A673 (cell line): ENCODE data around the gene KRTAP4-6.

Experiments used
- EZH2 ChIP-seq: fragments of 200-600 bp; sonication (generic); IDR thresholded peaks from 2 replicates; pipeline ENCODE4 v1.6.1; 2017; ENCODE audit warnings: borderline replicate concordance, low read depth, mild to moderate bottlenecking, mixed read lengths, antibody characterized with exemption, low read length; ENCODE audit not compliant: poor library complexity, severe bottlenecking
- TF ChIP-seq, protein P1 (sequence below): fragments of 300-800, 200-600 bp; sonication (generic); conservative IDR thresholded peaks from 2 replicates; pipeline ENCODE4 v1.5.1; 2017; ENCODE audit warnings: low read depth, mild to moderate bottlenecking, antibody characterized with exemption, low read length, moderate library complexity, mixed read lengths

DNA sequence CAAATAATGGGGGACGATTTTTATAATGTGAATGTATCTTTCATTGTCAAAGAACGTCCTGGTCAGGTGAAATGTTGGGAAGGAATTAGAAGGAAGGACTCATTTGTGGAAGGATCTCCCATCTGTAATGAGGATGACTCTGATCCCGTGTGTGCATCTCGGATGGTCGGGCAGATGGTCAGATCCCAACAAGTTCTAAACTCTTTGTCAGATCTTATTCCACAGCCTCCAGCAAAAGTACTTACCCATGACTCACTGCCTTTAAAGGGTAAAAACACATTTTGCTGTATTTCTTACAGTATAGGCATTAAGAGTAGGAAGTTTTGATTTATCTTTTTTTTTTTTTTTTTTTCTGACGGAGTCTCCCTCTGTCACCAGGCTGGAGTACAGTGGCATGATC, 41.9 kb downstream of the KRTAP4-6 start:
- TF ChIP-seq, protein P1, sequence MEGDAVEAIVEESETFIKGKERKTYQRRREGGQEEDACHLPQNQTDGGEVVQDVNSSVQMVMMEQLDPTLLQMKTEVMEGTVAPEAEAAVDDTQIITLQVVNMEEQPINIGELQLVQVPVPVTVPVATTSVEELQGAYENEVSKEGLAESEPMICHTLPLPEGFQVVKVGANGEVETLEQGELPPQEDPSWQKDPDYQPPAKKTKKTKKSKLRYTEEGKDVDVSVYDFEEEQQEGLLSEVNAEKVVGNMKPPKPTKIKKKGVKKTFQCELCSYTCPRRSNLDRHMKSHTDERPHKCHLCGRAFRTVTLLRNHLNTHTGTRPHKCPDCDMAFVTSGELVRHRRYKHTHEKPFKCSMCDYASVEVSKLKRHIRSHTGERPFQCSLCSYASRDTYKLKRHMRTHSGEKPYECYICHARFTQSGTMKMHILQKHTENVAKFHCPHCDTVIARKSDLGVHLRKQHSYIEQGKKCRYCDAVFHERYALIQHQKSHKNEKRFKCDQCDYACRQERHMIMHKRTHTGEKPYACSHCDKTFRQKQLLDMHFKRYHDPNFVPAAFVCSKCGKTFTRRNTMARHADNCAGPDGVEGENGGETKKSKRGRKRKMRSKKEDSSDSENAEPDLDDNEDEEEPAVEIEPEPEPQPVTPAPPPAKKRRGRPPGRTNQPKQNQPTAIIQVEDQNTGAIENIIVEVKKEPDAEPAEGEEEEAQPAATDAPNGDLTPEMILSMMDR, result no peak
- TF ChIP-seq EZH2, result no peak
